Measurements from ENCODE around the gene SPDYE2.
"Not testable (repeated sequence)": the region's sequence is repeated elsewhere in the genome, so short reads cannot be mapped to it uniquely, and the experiment has no call there.

The SPDYE2 gene

GRCh38 chr7:102550808-102551422, at the start of gene SPDYE2:
TSS of gene SPDYE2 (plus strand) at chr7:102551226. CDS start at chr7:102553256, 2,030 bp downstream.
- DNase-seq, result not testable (repeated sequence)

GRCh38 chr7:102503141-102503540, 47.9 kb upstream of the SPDYE2 start:
- not testable (repeated sequence) for DNase-seq

- DNase-seq, result not testable (repeated sequence)
Observed at GRCh38 chr7:102505298-102506185, 45.5 kb upstream of the SPDYE2 start.

GRCh38 chr7:102507410-102508088, 43.5 kb upstream of the SPDYE2 start:
- not testable (repeated sequence) for DNase-seq

- DNase-seq, result not testable (repeated sequence)
Observed at GRCh38 chr7:102510575-102510974, 40.5 kb upstream of the SPDYE2 start.

GRCh38 chr7:102511860-102512522, 39.0 kb upstream of the SPDYE2 start:
- DNase-seq, result not testable (repeated sequence)

GRCh38 chr7:102512642-102513221, 38.3 kb upstream of the SPDYE2 start:
- not testable (repeated sequence) for DNase-seq

GRCh38 chr7:102514881-102515721, 35.9 kb upstream of the SPDYE2 start:
- not testable (repeated sequence) for DNase-seq

- not testable (repeated sequence) for DNase-seq
Observed at GRCh38 chr7:102515889-102516288, 35.1 kb upstream of the SPDYE2 start.

GRCh38 chr7:102516951-102517350, 34.1 kb upstream of the SPDYE2 start:
- not testable (repeated sequence) for DNase-seq

- not testable (repeated sequence) for DNase-seq
Observed at GRCh38 chr7:102517550-102518147, 33.4 kb upstream of the SPDYE2 start, which contains the start of gene RASA4B. TSS of gene RASA4B (minus strand) at chr7:102517777. CDS start at chr7:102517710, 67 bp downstream.

- not testable (repeated sequence) for DNase-seq
Observed at GRCh38 chr7:102520797-102521196, 30.2 kb upstream of the SPDYE2 start.

GRCh38 chr7:102524803-102525202, 26.2 kb upstream of the SPDYE2 start:
- not testable (repeated sequence) for DNase-seq

- DNase-seq, result not testable (repeated sequence)
Observed at GRCh38 chr7:102527182-102527581, 23.8 kb upstream of the SPDYE2 start.

GRCh38 chr7:102527822-102528793, 22.9 kb upstream of the SPDYE2 start:
- not testable (repeated sequence) for DNase-seq

GRCh38 chr7:102531583-102531982, 19.4 kb upstream of the SPDYE2 start:
- DNase-seq, result not testable (repeated sequence)

- DNase-seq, result not testable (repeated sequence)
Observed at GRCh38 chr7:102532127-102532526, 18.9 kb upstream of the SPDYE2 start.

GRCh38 chr7:102535062-102535615, 15.9 kb upstream of the SPDYE2 start:
- DNase-seq, result not testable (repeated sequence)

- not testable (repeated sequence) for DNase-seq
Observed at GRCh38 chr7:102540604-102541003, 10.4 kb upstream of the SPDYE2 start.

Data from DMS79 (cell line).